Suprapubic skin (tissue), 4 donors: ENCODE data around the gene IQCH.

Experiments used
- EP300 ChIP-seq: sonication (generic); formaldehyde crosslinking; IDR thresholded peaks from one replicate; pipeline ENCODE4 v1.6.1; 2017; ENCODE audit warnings: antibody characterized with exemption
- POLR2A ChIP-seq, 2 donors: fragments of 450-650 bp; IDR thresholded peaks; one replicate each; pipeline ENCODE4 v1.6.1; 2017; ENCODE audit warnings: antibody characterized with exemption in 2 of 2, mild to moderate bottlenecking in 2 of 2, moderate library complexity in 2 of 2
- POLR2AphosphoS5 ChIP-seq, 3 donors: sonication (generic); formaldehyde crosslinking; IDR thresholded peaks; one replicate each; pipeline ENCODE4 v1.6.1; 2017; ENCODE audit warnings: antibody characterized with exemption in 3 of 3
- TF ChIP-seq, protein P1 (sequence below), 2 donors: fragments of 200-600 bp in 1 of 2; fragments of 450-650 bp in 1 of 2; sonication (generic) in 1 of 2; IDR thresholded peaks; one replicate each; pipeline ENCODE4 v1.5.1; 2016 to 2019; ENCODE audit warnings: antibody characterized with exemption in 2 of 2, mild to moderate bottlenecking in 1 of 2, moderate library complexity in 1 of 2

DNA sequence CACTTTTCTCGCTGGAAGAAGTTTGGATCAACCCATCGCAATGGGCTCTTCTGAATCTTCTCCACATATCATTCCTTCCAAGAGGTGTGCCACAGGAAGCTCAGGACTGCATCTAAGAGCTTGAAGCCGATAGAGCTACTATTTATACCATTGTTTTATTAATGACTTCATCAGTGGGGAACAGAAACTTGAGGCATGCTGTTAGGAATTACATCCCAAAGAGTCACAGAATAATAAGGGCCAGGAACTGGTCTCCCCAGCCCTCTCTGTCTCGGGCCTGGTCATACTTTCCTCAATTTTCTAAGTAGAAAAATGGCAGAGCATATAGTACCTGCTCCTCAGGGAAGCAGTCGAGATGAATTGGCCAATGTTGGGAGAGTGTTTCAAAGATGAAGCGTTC, 249.5 kb downstream of the IQCH start:
- TF ChIP-seq, protein P1, sequence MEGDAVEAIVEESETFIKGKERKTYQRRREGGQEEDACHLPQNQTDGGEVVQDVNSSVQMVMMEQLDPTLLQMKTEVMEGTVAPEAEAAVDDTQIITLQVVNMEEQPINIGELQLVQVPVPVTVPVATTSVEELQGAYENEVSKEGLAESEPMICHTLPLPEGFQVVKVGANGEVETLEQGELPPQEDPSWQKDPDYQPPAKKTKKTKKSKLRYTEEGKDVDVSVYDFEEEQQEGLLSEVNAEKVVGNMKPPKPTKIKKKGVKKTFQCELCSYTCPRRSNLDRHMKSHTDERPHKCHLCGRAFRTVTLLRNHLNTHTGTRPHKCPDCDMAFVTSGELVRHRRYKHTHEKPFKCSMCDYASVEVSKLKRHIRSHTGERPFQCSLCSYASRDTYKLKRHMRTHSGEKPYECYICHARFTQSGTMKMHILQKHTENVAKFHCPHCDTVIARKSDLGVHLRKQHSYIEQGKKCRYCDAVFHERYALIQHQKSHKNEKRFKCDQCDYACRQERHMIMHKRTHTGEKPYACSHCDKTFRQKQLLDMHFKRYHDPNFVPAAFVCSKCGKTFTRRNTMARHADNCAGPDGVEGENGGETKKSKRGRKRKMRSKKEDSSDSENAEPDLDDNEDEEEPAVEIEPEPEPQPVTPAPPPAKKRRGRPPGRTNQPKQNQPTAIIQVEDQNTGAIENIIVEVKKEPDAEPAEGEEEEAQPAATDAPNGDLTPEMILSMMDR (IDR thresholded peaks at IDR 0.05) = no peak
- TF ChIP-seq POLR2A (IDR thresholded peaks at IDR 0.05) (no peak), POLR2AphosphoS5 (IDR thresholded peaks at IDR 0.05) (no peak), EP300 (no peak)
